ENCODE measurements around the gene KLK14. TPM values are rescaled to one million over a fixed set of nuclear protein-coding genes. Genes with fewer than 3 reads are reported as not detected.

KLK14 gene
- polyA plus RNA-seq, 2 of the 4 experiments (the other 2 are of a cell fraction): 0.14 to 0.44 TPM

DNA sequence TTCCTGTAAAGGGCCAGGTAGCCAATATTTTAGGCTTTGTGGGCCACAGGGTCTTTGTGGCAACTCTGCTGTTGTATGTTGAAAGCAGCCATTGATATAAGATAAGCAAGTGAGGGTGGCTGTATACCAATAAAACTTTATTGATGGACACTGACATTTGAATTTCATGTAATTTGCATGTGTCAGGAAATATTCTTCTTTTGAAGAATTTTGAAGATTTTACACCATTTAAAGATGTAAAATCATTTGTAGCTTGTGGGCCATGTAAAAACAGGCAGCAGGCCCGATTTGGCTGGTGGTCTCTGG is 27.9 kb upstream of the KLK14 start:
- TF ChIP-seq FOSL2 (IDR thresholded peaks at IDR 0.05): no peak
- no peak for TF ChIP-seq FOSL2 (CRISPR knock-in tag; IDR thresholded peaks at IDR 0.05)
- no peak for TF ChIP-seq CHD2 (IDR thresholded peaks at IDR 0.05; ENCODE audit: low read length, partially characterized antibody)
- TF ChIP-seq MAFK (IDR thresholded peaks at IDR 0.05; ENCODE audit: partially characterized antibody): no peak
- no peak for TF ChIP-seq SMC3 (IDR thresholded peaks at IDR 0.05)
- no peak for TF ChIP-seq NFE2L2 (conservative IDR thresholded peaks at IDR 0.05; ENCODE audit: low read length)
- TF ChIP-seq, protein P1, sequence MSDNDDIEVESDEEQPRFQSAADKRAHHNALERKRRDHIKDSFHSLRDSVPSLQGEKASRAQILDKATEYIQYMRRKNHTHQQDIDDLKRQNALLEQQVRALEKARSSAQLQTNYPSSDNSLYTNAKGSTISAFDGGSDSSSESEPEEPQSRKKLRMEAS (IDR thresholded peaks at IDR 0.05): no peak
- TF ChIP-seq TFCP2L1 (CRISPR knock-in tag; IDR thresholded peaks at IDR 0.05): no peak
- no peak for TF ChIP-seq CEBPB (IDR thresholded peaks at IDR 0.05)
- TF ChIP-seq FOSB (CRISPR knock-in tag; IDR thresholded peaks at IDR 0.05): no peak
- no peak for TF ChIP-seq HOXB13 (CRISPR knock-in tag; IDR thresholded peaks at IDR 0.05; ENCODE audit: low read depth)
- TF ChIP-seq, protein P2, sequence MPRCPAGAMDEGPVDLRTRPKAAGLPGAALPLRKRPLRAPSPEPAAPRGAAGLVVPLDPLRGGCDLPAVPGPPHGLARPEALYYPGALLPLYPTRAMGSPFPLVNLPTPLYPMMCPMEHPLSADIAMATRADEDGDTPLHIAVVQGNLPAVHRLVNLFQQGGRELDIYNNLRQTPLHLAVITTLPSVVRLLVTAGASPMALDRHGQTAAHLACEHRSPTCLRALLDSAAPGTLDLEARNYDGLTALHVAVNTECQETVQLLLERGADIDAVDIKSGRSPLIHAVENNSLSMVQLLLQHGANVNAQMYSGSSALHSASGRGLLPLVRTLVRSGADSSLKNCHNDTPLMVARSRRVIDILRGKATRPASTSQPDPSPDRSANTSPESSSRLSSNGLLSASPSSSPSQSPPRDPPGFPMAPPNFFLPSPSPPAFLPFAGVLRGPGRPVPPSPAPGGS (IDR thresholded peaks at IDR 0.05): no peak
- TF ChIP-seq GATA3 (IDR thresholded peaks at IDR 0.05; ENCODE audit: borderline replicate concordance): no peak
- TF ChIP-seq, protein P3, sequence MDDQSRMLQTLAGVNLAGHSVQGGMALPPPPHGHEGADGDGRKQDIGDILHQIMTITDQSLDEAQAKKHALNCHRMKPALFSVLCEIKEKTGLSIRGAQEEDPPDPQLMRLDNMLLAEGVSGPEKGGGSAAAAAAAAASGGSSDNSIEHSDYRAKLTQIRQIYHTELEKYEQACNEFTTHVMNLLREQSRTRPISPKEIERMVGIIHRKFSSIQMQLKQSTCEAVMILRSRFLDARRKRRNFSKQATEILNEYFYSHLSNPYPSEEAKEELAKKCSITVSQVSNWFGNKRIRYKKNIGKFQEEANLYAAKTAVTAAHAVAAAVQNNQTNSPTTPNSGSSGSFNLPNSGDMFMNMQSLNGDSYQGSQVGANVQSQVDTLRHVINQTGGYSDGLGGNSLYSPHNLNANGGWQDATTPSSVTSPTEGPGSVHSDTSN (IDR thresholded peaks at IDR 0.05): no peak
- TF ChIP-seq ZSCAN20 (CRISPR knock-in tag; IDR thresholded peaks at IDR 0.05): no peak
- TF ChIP-seq CHD4 (IDR thresholded peaks at IDR 0.05; ENCODE audit: borderline replicate concordance): no peak
- TF ChIP-seq ESRRA (IDR thresholded peaks at IDR 0.05; ENCODE audit: borderline replicate concordance, low read length): no peak
- no peaks in the 10 kb centered on the region for H3K9me3 ChIP-seq
- ChIA-PET CTCF (interaction anchor here (1.0 to 1.8 kb wide), 3 partner anchors 10 to 45 kb away, joined by 4 to 8 read pairs (median 5); no protein-coding TSS in a partner anchor), POLR2A (no interaction called here)
- H3K27ac ChIP-seq: no peak overlapping the region
- ATAC-seq: no peak
- no peak overlapping the region for H3K4me2 ChIP-seq
- no peak for FAIRE-seq
- peaks cover 10% of the 10 kb centered on the region for H3K4me1 ChIP-seq
- H3K4me3 ChIP-seq: no peak overlapping the region
- DNase-seq (ENCODE audit: low read depth in 1 of 2, low spot score in 1 of 2): no peak
- 0% methylated on average over 1 of the region's 1 CpG for WGBS (ENCODE audit: missing lambda C conversion rate)

DNA sequence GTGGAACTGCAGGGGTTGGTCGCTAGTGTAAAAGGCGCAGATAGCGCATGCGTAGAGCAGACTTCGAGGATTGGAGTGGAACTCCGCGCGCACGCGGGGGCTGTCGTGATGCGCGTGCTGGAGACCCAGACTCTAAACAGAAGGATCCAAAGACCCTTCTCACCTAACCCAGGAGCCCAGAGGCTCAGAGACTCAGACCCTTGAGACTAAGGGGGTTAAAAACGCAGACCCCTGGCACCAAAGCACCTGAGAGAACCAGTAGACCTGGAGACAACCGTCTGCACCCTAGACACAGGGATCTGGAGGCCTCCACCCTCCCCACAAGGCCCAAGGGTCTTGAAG is 26.1 kb upstream of the KLK14 start:
- POLR2A ChIA-PET: interaction anchor here (0.6 kb wide), 1 partner anchor 231 kb away, joined by 3 read pairs; no protein-coding TSS in a partner anchor
- Histone ChIP-seq H3K4me3 (peak overlapping the region; percentile 66), H3K27ac (peak overlapping the region; percentile 70 to 84), H3K4me2 (peak overlapping the region; percentile 87), H3K4me1 (peaks cover 10% of the 10 kb centered on the region), H3K9me3 (no peaks in the 10 kb centered on the region)
- CTCF ChIA-PET: interaction anchor here (1.6 kb wide), 1 partner anchor 19 kb away, joined by 6 read pairs; no protein-coding TSS in a partner anchor
- WGBS (ENCODE audit: missing lambda C conversion rate): 3% methylated on average over 15 of the region's 15 CpGs
- no peak for TF ChIP-seq TFCP2L1 (CRISPR knock-in tag; IDR thresholded peaks at IDR 0.05)
- no peak for TF ChIP-seq HOXB13 (CRISPR knock-in tag; IDR thresholded peaks at IDR 0.05; ENCODE audit: low read depth)
- TF ChIP-seq, protein P4, sequence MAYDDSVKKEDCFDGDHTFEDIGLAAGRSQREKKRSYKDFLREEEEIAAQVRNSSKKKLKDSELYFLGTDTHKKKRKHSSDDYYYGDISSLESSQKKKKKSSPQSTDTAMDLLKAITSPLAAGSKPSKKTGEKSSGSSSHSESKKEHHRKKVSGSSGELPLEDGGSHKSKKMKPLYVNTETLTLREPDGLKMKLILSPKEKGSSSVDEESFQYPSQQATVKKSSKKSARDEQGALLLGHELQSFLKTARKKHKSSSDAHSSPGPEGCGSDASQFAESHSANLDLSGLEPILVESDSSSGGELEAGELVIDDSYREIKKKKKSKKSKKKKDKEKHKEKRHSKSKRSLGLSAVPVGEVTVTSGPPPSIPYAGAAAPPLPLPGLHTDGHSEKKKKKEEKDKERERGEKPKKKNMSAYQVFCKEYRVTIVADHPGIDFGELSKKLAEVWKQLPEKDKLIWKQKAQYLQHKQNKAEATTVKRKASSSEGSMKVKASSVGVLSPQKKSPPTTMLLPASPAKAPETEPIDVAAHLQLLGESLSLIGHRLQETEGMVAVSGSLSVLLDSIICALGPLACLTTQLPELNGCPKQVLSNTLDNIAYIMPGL (CRISPR knock-in tag; IDR thresholded peaks at IDR 0.05; ENCODE audit: borderline replicate concordance): no peak
- TF ChIP-seq CBX8 (IDR thresholded peaks at IDR 0.05): no peak
- TF ChIP-seq, protein P1 (IDR thresholded peaks at IDR 0.05): peak; percentile 59; the same call in 1 of the 2 replicates
- TF ChIP-seq JUN (IDR thresholded peaks at IDR 0.05): no peak
- peak; percentile 40; the same call in 1 of the 2 replicates for TF ChIP-seq POLR2A (IDR thresholded peaks at IDR 0.05; ENCODE audit: low read length)
- TF ChIP-seq PHF8 (IDR thresholded peaks at IDR 0.05; ENCODE audit: borderline replicate concordance, low read depth): peak; percentile 49; the same call in 1 of the 2 replicates
- TF ChIP-seq NFE2L2 (conservative IDR thresholded peaks at IDR 0.05; ENCODE audit: low read length): no peak
- TF ChIP-seq, protein P5, sequence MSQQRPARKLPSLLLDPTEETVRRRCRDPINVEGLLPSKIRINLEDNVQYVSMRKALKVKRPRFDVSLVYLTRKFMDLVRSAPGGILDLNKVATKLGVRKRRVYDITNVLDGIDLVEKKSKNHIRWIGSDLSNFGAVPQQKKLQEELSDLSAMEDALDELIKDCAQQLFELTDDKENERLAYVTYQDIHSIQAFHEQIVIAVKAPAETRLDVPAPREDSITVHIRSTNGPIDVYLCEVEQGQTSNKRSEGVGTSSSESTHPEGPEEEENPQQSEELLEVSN (IDR thresholded peaks at IDR 0.05; ENCODE audit: borderline replicate concordance, low read depth): peak; percentile 94
- TF ChIP-seq ZFP36 (IDR thresholded peaks at IDR 0.05; ENCODE audit: borderline replicate concordance, partially characterized antibody): peak; percentile 11
- no peak for TF ChIP-seq MYC (IDR thresholded peaks at IDR 0.05; ENCODE audit: borderline replicate concordance, low read length)
- TF ChIP-seq TP53 (CRISPR knock-in tag; IDR thresholded peaks at IDR 0.05): peak; percentile 69; the same call in 1 of the 2 replicates
- DNase-seq (ENCODE audit: low read depth in 1 of 2, low spot score in 1 of 2): no peak
- peak; percentile 55 to 56 for ATAC-seq
- no peak for FAIRE-seq

Measured in A549 (cell line).